ENCODE measurements around the gene SNX2. TPM values are rescaled to one million over a fixed set of nuclear protein-coding genes. Genes with fewer than 3 reads are reported as not detected.

SNX2 gene
- total RNA-seq, 2 experiments from 2014 or later: 46.0 to 46.5 TPM

- Mint-ChIP-seq H3K4me1 (ENCODE audit: low read depth) (no peaks in the 10 kb centered on the region), H3K36me3 (ENCODE audit: low read depth) (no peaks in the 10 kb centered on the region), H3K9me3 (no peaks in the 10 kb centered on the region), H3K4me3 (no peak overlapping the region), H3K27ac (no peak overlapping the region), H3K27me3 (no peaks in the 10 kb centered on the region)
- Histone ChIP-seq H3K4me3 (ENCODE audit: low read length) (no peak overlapping the region), H3K36me3 (ENCODE audit: insufficient read depth, low read length) (no peaks in the 10 kb centered on the region), H3K27me3 (ENCODE audit: control insufficient read depth in 1 of 2, insufficient read depth in 2 of 2, low read length in 2 of 2) (no peaks in the 10 kb centered on the region), H3K4me1 (ENCODE audit: insufficient read depth, low read length) (no peaks in the 10 kb centered on the region), H3K27ac (ENCODE audit: low read depth in 1 of 2, low read length in 2 of 2) (no peak overlapping the region), H3K9me3 (ENCODE audit: control insufficient read depth in 1 of 2, insufficient read depth in 1 of 2, low read length in 2 of 2) (no peaks in the 10 kb centered on the region)
- POLR2A ChIA-PET: no interaction called here
- CTCF ChIA-PET: no interaction called here
- intact Hi-C loops (cut with DNase I, micrococcal nuclease): no loop called here
- no peak for TF ChIP-seq CTCF (IDR thresholded peaks at IDR 0.05)
- peak in 1 of 14 experiments; percentile 4 for DNase-seq
- no peak for ATAC-seq (ENCODE audit: poor library complexity)
Observed at GRCh38 chr5:122864400-122864799, 89.5 kb downstream of the SNX2 start.

GRCh38 chr5:122864842-122865241 lies 90.0 kb downstream of the SNX2 start:
- H3K4me3 ChIP-seq (ENCODE audit: low read length): no peak overlapping the region

GRCh38 chr5:122870219-122870856 lies 95.5 kb downstream of the SNX2 start:
- TF ChIP-seq CTCF (IDR thresholded peaks at IDR 0.05): no peak
- ChIA-PET CTCF (no interaction called here), POLR2A (no interaction called here)
- H3K27me3 Mint-ChIP-seq: no peaks in the 10 kb centered on the region
- Histone ChIP-seq H3K4me1 (ENCODE audit: insufficient read depth, low read length) (no peaks in the 10 kb centered on the region), H3K27me3 (ENCODE audit: control insufficient read depth in 1 of 2, insufficient read depth in 2 of 2, low read length in 2 of 2) (no peaks in the 10 kb centered on the region), H3K27ac (ENCODE audit: low read depth in 1 of 2, low read length in 2 of 2) (no peak overlapping the region), H3K36me3 (ENCODE audit: insufficient read depth, low read length) (no peaks in the 10 kb centered on the region), H3K9me3 (ENCODE audit: control insufficient read depth in 1 of 2, insufficient read depth in 1 of 2, low read length in 2 of 2) (no peaks in the 10 kb centered on the region), H3K4me3 (ENCODE audit: low read length) (no peak overlapping the region)
- DNase-seq (no peak), ATAC-seq (ENCODE audit: poor library complexity) (no peak)
- H3K4me1 Mint-ChIP-seq (ENCODE audit: low read depth): no peaks in the 10 kb centered on the region
- H3K4me3 Mint-ChIP-seq: no peak overlapping the region
- no peaks in the 10 kb centered on the region for H3K9me3 Mint-ChIP-seq
- intact Hi-C loops (cut with DNase I, micrococcal nuclease): no loop called here
- no peak overlapping the region for H3K27ac Mint-ChIP-seq
- H3K36me3 Mint-ChIP-seq (ENCODE audit: low read depth): no peaks in the 10 kb centered on the region

More at GRCh38 chr5:122864842-122865241, 90.0 kb downstream of the SNX2 start:
- H3K4me1 Mint-ChIP-seq (ENCODE audit: low read depth): no peaks in the 10 kb centered on the region
- no peaks in the 10 kb centered on the region for H3K9me3 Mint-ChIP-seq
- Histone ChIP-seq H3K9me3 (ENCODE audit: control insufficient read depth in 1 of 2, insufficient read depth in 1 of 2, low read length in 2 of 2) (no peaks in the 10 kb centered on the region), H3K27ac (ENCODE audit: low read depth in 1 of 2, low read length in 2 of 2) (no peak overlapping the region), H3K4me1 (ENCODE audit: insufficient read depth, low read length) (no peaks in the 10 kb centered on the region), H3K36me3 (ENCODE audit: insufficient read depth, low read length) (no peaks in the 10 kb centered on the region), H3K27me3 (ENCODE audit: control insufficient read depth in 1 of 2, insufficient read depth in 2 of 2, low read length in 2 of 2) (no peaks in the 10 kb centered on the region)
- DNase-seq: no peak
- no peaks in the 10 kb centered on the region for H3K27me3 Mint-ChIP-seq
- ChIA-PET POLR2A (no interaction called here), CTCF (no interaction called here)
- H3K36me3 Mint-ChIP-seq (ENCODE audit: low read depth): no peaks in the 10 kb centered on the region
- no peak overlapping the region for H3K27ac Mint-ChIP-seq
- intact Hi-C loops (cut with DNase I, micrococcal nuclease): no loop called here
- H3K4me3 Mint-ChIP-seq: no peak overlapping the region
- no peak for ATAC-seq (ENCODE audit: poor library complexity)
- TF ChIP-seq CTCF (IDR thresholded peaks at IDR 0.05): no peak

Data from CD4-positive, alpha-beta T cell (primary cell).